ENCODE results near the gene OBP2A. TPM values are rescaled to one million over a fixed set of nuclear protein-coding genes. Genes with fewer than 3 reads are reported as not detected.
"Not testable (repeated sequence)": the region's sequence is repeated elsewhere in the genome, so short reads cannot be mapped to it uniquely, and the experiment has no call there.

Gene OBP2A
- total RNA-seq, 6 donors from 2014 or later: not detected

- no peaks in the 10 kb centered on the region for H3K9me3 ChIP-seq
- WGBS, 2 donors: 73 to 79% methylated on average over 9 to 28 of the region's 28 CpGs
- ATAC-seq (ENCODE audit: low FRiP score in 2 of 2) (no peak), DNase-seq (peak in 1 of 2 donors; percentile 65)
- no peak overlapping the region for H3K4me3 ChIP-seq
- H3K4me1 ChIP-seq: no peaks in the 10 kb centered on the region
- no peak for TF ChIP-seq POLR2A (IDR thresholded peaks at IDR 0.05)
- TF ChIP-seq EP300 (IDR thresholded peaks at IDR 0.05): no peak
- no peak for TF ChIP-seq POLR2AphosphoS5 (IDR thresholded peaks at IDR 0.05)
- no peak for TF ChIP-seq CTCF (IDR thresholded peaks at IDR 0.05)
- H3K27ac ChIP-seq: no peak overlapping the region
- no peaks in the 10 kb centered on the region for H3K27me3 ChIP-seq
- H3K36me3 ChIP-seq: no peaks in the 10 kb centered on the region
Observed at GRCh38 chr9:135547756-135548736, 2.1 kb downstream of the OBP2A start.

GRCh38 chr9:135549478-135550343, 3.8 kb downstream of the OBP2A start:
- not testable (repeated sequence) for H3K4me1 ChIP-seq; H3K36me3 ChIP-seq; H3K9me3 ChIP-seq; ATAC-seq (ENCODE audit: low FRiP score in 2 of 2); H3K27ac ChIP-seq; H3K27me3 ChIP-seq; H3K4me3 ChIP-seq
- peak in 1 of 2 donors; percentile 58 for DNase-seq
- WGBS, 2 donors: 80 to 91% methylated on average over 13 to 19 of the region's 28 CpGs

- H3K9me3 ChIP-seq: no peaks in the 10 kb centered on the region
- H3K4me3 ChIP-seq: no peak overlapping the region
- ATAC-seq (ENCODE audit: low FRiP score in 2 of 2): no peak
- H3K27me3 ChIP-seq: no peaks in the 10 kb centered on the region
- peak in 1 of 2 donors; percentile 63 for DNase-seq
- TF ChIP-seq EP300 (IDR thresholded peaks at IDR 0.05) (no peak), CTCF (IDR thresholded peaks at IDR 0.05) (no peak), POLR2AphosphoS5 (IDR thresholded peaks at IDR 0.05) (no peak), POLR2A (IDR thresholded peaks at IDR 0.05) (no peak)
- no peak overlapping the region for H3K27ac ChIP-seq
- no peaks in the 10 kb centered on the region for H3K36me3 ChIP-seq
- WGBS, 2 donors: 81 to 84% methylated on average over 13 to 17 of the region's 17 CpGs
- H3K4me1 ChIP-seq: no peaks in the 10 kb centered on the region
Observed at GRCh38 chr9:135550344-135550918, 4.5 kb downstream of the OBP2A start.

- Histone ChIP-seq H3K4me3 (no peak overlapping the region), H3K4me1 (no peaks in the 10 kb centered on the region), H3K27me3 (no peaks in the 10 kb centered on the region), H3K9me3 (no peaks in the 10 kb centered on the region), H3K36me3 (no peaks in the 10 kb centered on the region), H3K27ac (no peak overlapping the region)
- DNase-seq (peak in 1 of 2 donors; percentile 39), ATAC-seq (ENCODE audit: low FRiP score in 2 of 2) (no peak)
- TF ChIP-seq EP300 (IDR thresholded peaks at IDR 0.05) (no peak), POLR2A (IDR thresholded peaks at IDR 0.05) (no peak), CTCF (IDR thresholded peaks at IDR 0.05) (no peak), POLR2AphosphoS5 (IDR thresholded peaks at IDR 0.05) (no peak)
- WGBS, 2 donors: 52% methylated on average over 7 to 14 of the region's 14 CpGs
Observed at GRCh38 chr9:135551031-135551430, 5.1 kb downstream of the OBP2A start.

GRCh38 chr9:135551456-135551855, 5.5 kb downstream of the OBP2A start:
- peak in 1 of 2 donors; percentile 70 for DNase-seq
- Histone ChIP-seq H3K4me3 (no peak overlapping the region), H3K36me3 (no peaks in the 10 kb centered on the region), H3K4me1 (no peaks in the 10 kb centered on the region), H3K27ac (no peak overlapping the region), H3K9me3 (no peaks in the 10 kb centered on the region), H3K27me3 (no peaks in the 10 kb centered on the region)
- no peak for ATAC-seq (ENCODE audit: low FRiP score in 2 of 2)
- TF ChIP-seq CTCF (IDR thresholded peaks at IDR 0.05) (no peak), EP300 (IDR thresholded peaks at IDR 0.05) (no peak)
- 87 to 88% methylated on average over 3 to 13 of the region's 13 CpGs for WGBS, 2 donors
